HepG2 (cell line): ENCODE measurements around the gene TPRA1. TPM values are rescaled to one million over a fixed set of nuclear protein-coding genes. Genes with fewer than 3 reads are reported as not detected.

Source experiments
- BRCA1 ChIP-seq: sonication (generic); formaldehyde crosslinking; IDR thresholded peaks from 2 replicates; pipeline ENCODE4 v1.4.0; 2020; ENCODE audit warnings: missing genetic modification reagents
- HBP1 ChIP-seq: IDR thresholded peaks from 2 replicates; pipeline ENCODE4 v1.6.1; 2016; ENCODE audit warnings: low read depth, control low read depth
- ISL2 ChIP-seq: sonication (generic); formaldehyde crosslinking; IDR thresholded peaks from 2 replicates; pipeline ENCODE4 v1.5.0; 2020; ENCODE audit warnings: missing genetic modification reagents
- JUND ChIP-seq: sonication (generic); formaldehyde crosslinking; IDR thresholded peaks from 2 replicates; pipeline ENCODE4 v1.8.0; 2022; ENCODE audit warnings: mild to moderate bottlenecking, missing genetic modification reagents
- MAFK ChIP-seq, 2 experiments: IDR thresholded peaks in 1 of 2; conservative IDR thresholded peaks in 1 of 2; 2 replicates each; pipeline ENCODE4 v1.6.1; 2011; ENCODE audit warnings: improper control_type of control experiment in 2 of 2, low read length in 2 of 2
- MNT ChIP-seq: fragments of 450-650 bp; IDR thresholded peaks from 2 replicates; pipeline ENCODE4 v1.6.1; 2016
- NR1H2 ChIP-seq: sonication (generic); formaldehyde crosslinking; IDR thresholded peaks from 2 replicates; pipeline ENCODE4 v1.8.1; 2022; ENCODE audit warnings: low read depth, missing genetic modification reagents, borderline replicate concordance
- PITX1 ChIP-seq: sonication (generic); formaldehyde crosslinking; IDR thresholded peaks from 2 replicates; pipeline ENCODE4 v1.5.1; 2020; ENCODE audit warnings: mild to moderate bottlenecking, missing genetic modification reagents
- REXO4 ChIP-seq: sonication (generic); formaldehyde crosslinking; IDR thresholded peaks from 2 replicates; pipeline ENCODE4 v1.8.0; 2022; ENCODE audit warnings: missing genetic modification reagents, mild to moderate bottlenecking, borderline replicate concordance
- ZFP1 ChIP-seq: IDR thresholded peaks from 2 replicates; pipeline ENCODE4 v1.6.1; 2016
- ZNF34 ChIP-seq: sonication (generic); formaldehyde crosslinking; IDR thresholded peaks from 2 replicates; pipeline ENCODE4 v1.4.0; 2020; ENCODE audit warnings: mild to moderate bottlenecking, missing genetic modification reagents, borderline replicate concordance
- polyA plus RNA-seq, 8 experiments: library from polyadenylated mRNA; depleted of rRNA in 3 of 8; stranded (reverse) in 7 of 8; unstranded in 1 of 8; fragments of >200 nt; fragmentation: Illumina TruSeq in 4 of 8; extraction: Trizol in 4 of 8; gene quantifications; 2 replicates each; pipeline versions ENCODE4 v1.2.1 to v1.2.3, GENCODE V29; 2011 to 2016; ENCODE audit warnings: low read depth in 4 of 8, missing spikeins in 1 of 8, mixed read lengths in 1 of 8; ENCODE audit not compliant: insufficient read depth in 1 of 8
- total RNA-seq, 5 experiments: library from RNA; depleted of rRNA; stranded (reverse); fragments of >200 nt; fragmentation: Illumina TruSeq; extraction: Trizol; gene quantifications; 2 replicates each; pipeline ENCODE4 v1.2.3, GENCODE V29; 2016; ENCODE audit warnings: low read depth in 1 of 5
- TF ChIP-seq, protein P1 (sequence below): sonication (generic); formaldehyde crosslinking; IDR thresholded peaks from 2 replicates; pipeline ENCODE4 v1.4.0; 2020; ENCODE audit warnings: missing genetic modification reagents, borderline replicate concordance
- TF ChIP-seq, protein P2 (sequence below): sonication (generic); formaldehyde crosslinking; IDR thresholded peaks from 2 replicates; pipeline ENCODE4 v1.5.0; 2020; ENCODE audit warnings: mild to moderate bottlenecking, missing genetic modification reagents
- TF ChIP-seq, protein P3 (sequence below): IDR thresholded peaks from 2 replicates; pipeline ENCODE4 v1.6.1; 2012; ENCODE audit warnings: low read depth, low read length, improper control_type of control experiment
- TF ChIP-seq, protein P4 (sequence below): sonication (generic); formaldehyde crosslinking; conservative IDR thresholded peaks from 2 replicates; pipeline ENCODE4 v1.8.0; 2022; ENCODE audit warnings: low read depth, missing genetic modification reagents

Gene TPRA1
- total and polyA plus RNA-seq, 2 of the 13 experiments (the other 11 are each of a cell fraction or from before 2014, with no cell fraction given) = 25.4 to 25.8 TPM

GRCh38 chr3:127628788-127629466, 38.4 kb upstream of the TPRA1 start, which contains the start of gene PODXL2 (continued):
- TF ChIP-seq HBP1 (CRISPR knock-in tag) = no peak; the same call in 1 of the 2 replicates
- peak; percentile 36; the same call in 1 of the 2 replicates for TF ChIP-seq JUND (CRISPR knock-in tag)
- TF ChIP-seq NR1H2 (CRISPR knock-in tag) = no peak
- TF ChIP-seq, protein P1, sequence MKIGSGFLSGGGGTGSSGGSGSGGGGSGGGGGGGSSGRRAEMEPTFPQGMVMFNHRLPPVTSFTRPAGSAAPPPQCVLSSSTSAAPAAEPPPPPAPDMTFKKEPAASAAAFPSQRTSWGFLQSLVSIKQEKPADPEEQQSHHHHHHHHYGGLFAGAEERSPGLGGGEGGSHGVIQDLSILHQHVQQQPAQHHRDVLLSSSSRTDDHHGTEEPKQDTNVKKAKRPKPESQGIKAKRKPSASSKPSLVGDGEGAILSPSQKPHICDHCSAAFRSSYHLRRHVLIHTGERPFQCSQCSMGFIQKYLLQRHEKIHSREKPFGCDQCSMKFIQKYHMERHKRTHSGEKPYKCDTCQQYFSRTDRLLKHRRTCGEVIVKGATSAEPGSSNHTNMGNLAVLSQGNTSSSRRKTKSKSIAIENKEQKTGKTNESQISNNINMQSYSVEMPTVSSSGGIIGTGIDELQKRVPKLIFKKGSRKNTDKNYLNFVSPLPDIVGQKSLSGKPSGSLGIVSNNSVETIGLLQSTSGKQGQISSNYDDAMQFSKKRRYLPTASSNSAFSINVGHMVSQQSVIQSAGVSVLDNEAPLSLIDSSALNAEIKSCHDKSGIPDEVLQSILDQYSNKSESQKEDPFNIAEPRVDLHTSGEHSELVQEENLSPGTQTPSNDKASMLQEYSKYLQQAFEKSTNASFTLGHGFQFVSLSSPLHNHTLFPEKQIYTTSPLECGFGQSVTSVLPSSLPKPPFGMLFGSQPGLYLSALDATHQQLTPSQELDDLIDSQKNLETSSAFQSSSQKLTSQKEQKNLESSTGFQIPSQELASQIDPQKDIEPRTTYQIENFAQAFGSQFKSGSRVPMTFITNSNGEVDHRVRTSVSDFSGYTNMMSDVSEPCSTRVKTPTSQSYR (CRISPR knock-in tag) = no peak
- 0 out of 2 replicates have a peak, but pooled peaks have one; percentile 55 for TF ChIP-seq ISL2
- no peak for TF ChIP-seq ZFP1 (CRISPR knock-in tag)
- TF ChIP-seq, protein P2, sequence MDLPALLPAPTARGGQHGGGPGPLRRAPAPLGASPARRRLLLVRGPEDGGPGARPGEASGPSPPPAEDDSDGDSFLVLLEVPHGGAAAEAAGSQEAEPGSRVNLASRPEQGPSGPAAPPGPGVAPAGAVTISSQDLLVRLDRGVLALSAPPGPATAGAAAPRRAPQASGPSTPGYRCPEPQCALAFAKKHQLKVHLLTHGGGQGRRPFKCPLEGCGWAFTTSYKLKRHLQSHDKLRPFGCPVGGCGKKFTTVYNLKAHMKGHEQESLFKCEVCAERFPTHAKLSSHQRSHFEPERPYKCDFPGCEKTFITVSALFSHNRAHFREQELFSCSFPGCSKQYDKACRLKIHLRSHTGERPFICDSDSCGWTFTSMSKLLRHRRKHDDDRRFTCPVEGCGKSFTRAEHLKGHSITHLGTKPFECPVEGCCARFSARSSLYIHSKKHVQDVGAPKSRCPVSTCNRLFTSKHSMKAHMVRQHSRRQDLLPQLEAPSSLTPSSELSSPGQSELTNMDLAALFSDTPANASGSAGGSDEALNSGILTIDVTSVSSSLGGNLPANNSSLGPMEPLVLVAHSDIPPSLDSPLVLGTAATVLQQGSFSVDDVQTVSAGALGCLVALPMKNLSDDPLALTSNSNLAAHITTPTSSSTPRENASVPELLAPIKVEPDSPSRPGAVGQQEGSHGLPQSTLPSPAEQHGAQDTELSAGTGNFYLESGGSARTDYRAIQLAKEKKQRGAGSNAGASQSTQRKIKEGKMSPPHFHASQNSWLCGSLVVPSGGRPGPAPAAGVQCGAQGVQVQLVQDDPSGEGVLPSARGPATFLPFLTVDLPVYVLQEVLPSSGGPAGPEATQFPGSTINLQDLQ (CRISPR knock-in tag) = no peak
- TF ChIP-seq, protein P3, sequence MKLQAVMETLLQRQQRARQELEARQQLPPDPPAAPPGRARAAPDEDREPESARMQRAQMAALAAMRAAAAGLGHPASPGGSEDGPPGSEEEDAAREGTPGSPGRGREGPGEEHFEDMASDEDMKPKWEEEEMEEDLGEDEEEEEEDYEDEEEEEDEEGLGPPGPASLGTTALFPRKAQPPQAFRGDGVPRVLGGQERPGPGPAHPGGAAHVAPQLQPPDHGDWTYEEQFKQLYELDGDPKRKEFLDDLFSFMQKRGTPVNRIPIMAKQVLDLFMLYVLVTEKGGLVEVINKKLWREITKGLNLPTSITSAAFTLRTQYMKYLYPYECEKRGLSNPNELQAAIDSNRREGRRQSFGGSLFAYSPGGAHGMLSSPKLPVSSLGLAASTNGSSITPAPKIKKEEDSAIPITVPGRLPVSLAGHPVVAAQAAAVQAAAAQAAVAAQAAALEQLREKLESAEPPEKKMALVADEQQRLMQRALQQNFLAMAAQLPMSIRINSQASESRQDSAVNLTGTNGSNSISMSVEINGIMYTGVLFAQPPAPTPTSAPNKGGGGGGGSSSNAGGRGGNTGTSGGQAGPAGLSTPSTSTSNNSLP = no peak
- no peak for TF ChIP-seq PITX1
- TF ChIP-seq ZNF34 (CRISPR knock-in tag) = no peak
- TF ChIP-seq REXO4 = no peak
- peak; percentile 94; the same call in 1 of the 2 replicates for TF ChIP-seq BRCA1
- TF ChIP-seq, protein P4, sequence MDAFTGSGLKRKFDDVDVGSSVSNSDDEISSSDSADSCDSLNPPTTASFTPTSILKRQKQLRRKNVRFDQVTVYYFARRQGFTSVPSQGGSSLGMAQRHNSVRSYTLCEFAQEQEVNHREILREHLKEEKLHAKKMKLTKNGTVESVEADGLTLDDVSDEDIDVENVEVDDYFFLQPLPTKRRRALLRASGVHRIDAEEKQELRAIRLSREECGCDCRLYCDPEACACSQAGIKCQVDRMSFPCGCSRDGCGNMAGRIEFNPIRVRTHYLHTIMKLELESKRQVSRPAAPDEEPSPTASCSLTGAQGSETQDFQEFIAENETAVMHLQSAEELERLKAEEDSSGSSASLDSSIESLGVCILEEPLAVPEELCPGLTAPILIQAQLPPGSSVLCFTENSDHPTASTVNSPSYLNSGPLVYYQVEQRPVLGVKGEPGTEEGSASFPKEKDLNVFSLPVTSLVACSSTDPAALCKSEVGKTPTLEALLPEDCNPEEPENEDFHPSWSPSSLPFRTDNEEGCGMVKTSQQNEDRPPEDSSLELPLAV (CRISPR knock-in tag) = peak; percentile 68; the same call in 1 of the 2 replicates
- TF ChIP-seq MAFK (conservative IDR thresholded peaks at IDR 0.05 in 1 of 2, IDR thresholded peaks at IDR 0.05 in 1 of 2; ENCODE audit: low read length in 2 of 2) = no peak
- no peak for TF ChIP-seq MNT
